ENCODE data around the gene ATP5PD. TPM values are rescaled to one million over a fixed set of nuclear protein-coding genes. Genes with fewer than 3 reads are reported as not detected.

Gene ATP5PD
- total and polyA plus RNA-seq, 2 of the 13 experiments (the other 11 are each of a cell fraction or from before 2014, with no cell fraction given), result 158 to 428 TPM

- no peak for TF ChIP-seq ZNF569 (CRISPR knock-in tag; IDR thresholded peaks at IDR 0.05; ENCODE audit: borderline replicate concordance)
- TF ChIP-seq ZNF564 (CRISPR knock-in tag; IDR thresholded peaks at IDR 0.05), result no peak
- TF ChIP-seq SKIL (CRISPR knock-in tag; IDR thresholded peaks at IDR 0.05; ENCODE audit: borderline replicate concordance), result peak; percentile 98
- peak; percentile 77; the same call in 1 of the 2 replicates for TF ChIP-seq ZBTB3 (CRISPR knock-in tag; IDR thresholded peaks at IDR 0.05; ENCODE audit: borderline replicate concordance, low read depth)
- TF ChIP-seq, protein P1, sequence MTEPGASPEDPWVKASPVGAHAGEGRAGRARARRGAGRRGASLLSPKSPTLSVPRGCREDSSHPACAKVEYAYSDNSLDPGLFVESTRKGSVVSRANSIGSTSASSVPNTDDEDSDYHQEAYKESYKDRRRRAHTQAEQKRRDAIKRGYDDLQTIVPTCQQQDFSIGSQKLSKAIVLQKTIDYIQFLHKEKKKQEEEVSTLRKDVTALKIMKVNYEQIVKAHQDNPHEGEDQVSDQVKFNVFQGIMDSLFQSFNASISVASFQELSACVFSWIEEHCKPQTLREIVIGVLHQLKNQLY (CRISPR knock-in tag; IDR thresholded peaks at IDR 0.05), result peak; percentile 90
- TF ChIP-seq, protein P2, sequence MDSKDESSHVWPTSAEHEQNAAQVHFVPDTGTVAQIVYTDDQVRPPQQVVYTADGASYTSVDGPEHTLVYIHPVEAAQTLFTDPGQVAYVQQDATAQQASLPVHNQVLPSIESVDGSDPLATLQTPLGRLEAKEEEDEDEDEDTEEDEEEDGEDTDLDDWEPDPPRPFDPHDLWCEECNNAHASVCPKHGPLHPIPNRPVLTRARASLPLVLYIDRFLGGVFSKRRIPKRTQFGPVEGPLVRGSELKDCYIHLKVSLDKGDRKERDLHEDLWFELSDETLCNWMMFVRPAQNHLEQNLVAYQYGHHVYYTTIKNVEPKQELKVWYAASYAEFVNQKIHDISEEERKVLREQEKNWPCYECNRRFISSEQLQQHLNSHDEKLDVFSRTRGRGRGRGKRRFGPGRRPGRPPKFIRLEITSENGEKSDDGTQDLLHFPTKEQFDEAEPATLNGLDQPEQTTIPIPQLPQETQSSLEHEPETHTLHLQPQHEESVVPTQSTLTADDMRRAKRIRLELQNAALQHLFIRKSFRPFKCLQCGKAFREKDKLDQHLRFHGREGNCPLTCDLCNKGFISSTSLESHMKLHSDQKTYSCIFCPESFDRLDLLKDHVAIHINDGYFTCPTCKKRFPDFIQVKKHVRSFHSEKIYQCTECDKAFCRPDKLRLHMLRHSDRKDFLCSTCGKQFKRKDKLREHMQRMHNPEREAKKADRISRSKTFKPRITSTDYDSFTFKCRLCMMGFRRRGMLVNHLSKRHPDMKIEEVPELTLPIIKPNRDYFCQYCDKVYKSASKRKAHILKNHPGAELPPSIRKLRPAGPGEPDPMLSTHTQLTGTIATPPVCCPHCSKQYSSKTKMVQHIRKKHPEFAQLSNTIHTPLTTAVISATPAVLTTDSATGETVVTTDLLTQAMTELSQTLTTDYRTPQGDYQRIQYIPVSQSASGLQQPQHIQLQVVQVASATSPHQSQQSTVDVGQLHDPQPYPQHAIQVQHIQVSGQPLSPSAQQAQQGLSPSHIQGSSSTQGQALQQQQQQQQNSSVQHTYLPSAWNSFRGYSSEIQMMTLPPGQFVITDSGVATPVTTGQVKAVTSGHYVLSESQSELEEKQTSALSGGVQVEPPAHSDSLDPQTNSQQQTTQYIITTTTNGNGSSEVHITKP (CRISPR knock-in tag; IDR thresholded peaks at IDR 0.05; ENCODE audit: low read depth), result peak; percentile 70; the same call in 1 of the 2 replicates
- TF ChIP-seq CENPX (CRISPR knock-in tag; IDR thresholded peaks at IDR 0.05), result no peak
- peak; percentile 99 for TF ChIP-seq NR2F1 (CRISPR knock-in tag; IDR thresholded peaks at IDR 0.05)
- TF ChIP-seq ZNF720 (CRISPR knock-in tag; IDR thresholded peaks at IDR 0.05), result no peak
- TF ChIP-seq ZNF230 (CRISPR knock-in tag; IDR thresholded peaks at IDR 0.05), result no peak; the same call in 1 of the 2 replicates
- no peak for TF ChIP-seq ZSCAN31 (CRISPR knock-in tag; IDR thresholded peaks at IDR 0.05; ENCODE audit: low read depth)
- peak; percentile 86 for TF ChIP-seq FOXK2 (IDR thresholded peaks at IDR 0.05)
- no peak for TF ChIP-seq PRMT3 (CRISPR knock-in tag; IDR thresholded peaks at IDR 0.05; ENCODE audit: borderline replicate concordance, low read depth)
- TF ChIP-seq NPAS2 (CRISPR knock-in tag; IDR thresholded peaks at IDR 0.05; ENCODE audit: borderline replicate concordance), result no peak
- no peak for TF ChIP-seq SMAD9 (CRISPR knock-in tag; IDR thresholded peaks at IDR 0.05)
- TF ChIP-seq ZFAT (CRISPR knock-in tag; conservative IDR thresholded peaks at IDR 0.05), result no peak
- no peak for TF ChIP-seq NBN (conservative IDR thresholded peaks at IDR 0.05)
- no peak for TF ChIP-seq ZNF468 (CRISPR knock-in tag; IDR thresholded peaks at IDR 0.05)
- no peak for TF ChIP-seq SRSF1 (optimal IDR thresholded peaks at IDR 0.05; ENCODE audit: low read depth, low read length)
- no peak for TF ChIP-seq PCBP1 (IDR thresholded peaks at IDR 0.05; ENCODE audit: borderline replicate concordance, low read depth, low read length)
- no peak for TF ChIP-seq ZNF34 (CRISPR knock-in tag; IDR thresholded peaks at IDR 0.05; ENCODE audit: borderline replicate concordance)
- TF ChIP-seq HMGXB4 (CRISPR knock-in tag; IDR thresholded peaks at IDR 0.05; ENCODE audit: borderline replicate concordance in 1 of 2, low read depth in 1 of 2), result peak; percentile 56 to 76; a peak in 3 of 4 replicates
These were observed 37.4 kb upstream of the ATP5PD start (continued) for GRCh38 chr17:75084039-75084660.
